HCT116 (cell line): ENCODE results near the gene FAM83B. TPM values are rescaled to one million over a fixed set of nuclear protein-coding genes. Genes with fewer than 3 reads are reported as not detected.
A peak's percentile ranks its signal among the peaks of the same experiment; 100 is the strongest.

Experiments
- ATAC-seq: fragments of 200-7000 bp; cut with Tn5 transposase; 2 replicates; pipeline ENCODE4 v1.9.1; 2020; ENCODE audit warnings: mild to moderate bottlenecking, moderate library complexity
- BruUV-seq: library from RNA; stranded (reverse); fragments of 400-500 nt; replicated peaks from 2 replicates; lab custom pipeline; 2021; lab: Mats Ljungman, UMichigan
- CTCF ChIA-PET: fragments of 300-600 bp; sonication (Branson Sonifier 250); formaldehyde crosslinking; loops from one replicate; lab custom pipeline; 2021; ENCODE audit warnings: antibody characterized with exemption; lab: Charles Lee
- POLR2A ChIA-PET: fragments of 300-600, 350-600 bp; sonication (Branson Sonifier 250); formaldehyde crosslinking; loops from one replicate; lab custom pipeline; 2021; ENCODE audit warnings: antibody characterized with exemption; lab: Charles Lee
- RAD21 ChIA-PET, 2 experiments: fragments of 300-600 bp; sonication (Branson Sonifier 250); formaldehyde crosslinking; loops; one replicate each; lab custom pipeline; 2023; ENCODE audit warnings: low total read pairs in 2 of 2; ENCODE audit not compliant: uncharacterized antibody in 2 of 2, unreplicated experiment in 2 of 2, low non-redundant PET in 1 of 2; lab: Charles Lee
- DNase-seq: peaks from one replicate; pipeline ENCODE4 v3.0.0-alpha.2; 2010; ENCODE audit warnings: low read depth, low spot score
- H2AFZ ChIP-seq: fragments of 200-600 bp; shearing (Covaris generic), sonication (generic); 2 replicates; pipeline ENCODE4 v1.6.1; 2017; ENCODE audit warnings: low read depth, mixed run types, mixed read lengths, antibody characterized with exemption, low read length; ENCODE audit not compliant: poor library complexity, severe bottlenecking
- H3K27ac ChIP-seq: 2 replicates; pipeline ENCODE4 v1.5.1; 2012; ENCODE audit warnings: low read depth, low read length
- H3K27me3 ChIP-seq: fragments of 200-600 bp; sonication (generic); 2 replicates; pipeline ENCODE4 v1.6.1; 2016; ENCODE audit warnings: mixed run types, low read length, mixed read lengths; ENCODE audit not compliant: insufficient read depth
- H3K36me3 ChIP-seq, 2 experiments: fragments of 200-500 bp in 1 of 2; fragments of 200-600 bp in 1 of 2; sonication (Bioruptor generic) in 1 of 2; sonication (generic) in 1 of 2; 2 replicates each; pipeline versions ENCODE4 v1.5.1 to v1.6.1; 2014 to 2016; ENCODE audit warnings: low read length in 2 of 2, inconsistent platforms in 1 of 2, mixed read lengths in 1 of 2, mixed run types in 1 of 2; ENCODE audit not compliant: insufficient read depth in 2 of 2, control insufficient read depth in 1 of 2
- H3K4me1 ChIP-seq, 2 experiments: fragments of 200-600 bp in 1 of 2; sonication (generic) in 1 of 2; 2 replicates each; pipeline versions ENCODE4 v1.5.1 to v1.6.1; 2012 to 2017; ENCODE audit warnings: low read length in 2 of 2, inconsistent platforms in 1 of 2, mild to moderate bottlenecking in 1 of 2, mixed read lengths in 1 of 2, mixed run types in 1 of 2, moderate library complexity in 1 of 2; ENCODE audit not compliant: insufficient read depth in 2 of 2, control insufficient read depth in 1 of 2
- H3K4me2 ChIP-seq: fragments of 200-600 bp; sonication (generic); 2 replicates; pipeline ENCODE4 v1.6.1; 2017; ENCODE audit warnings: mixed run types, low read length, mixed read lengths
- H3K4me3 ChIP-seq, 2 experiments: fragments of 200-600 bp in 1 of 2; sonication (generic) in 1 of 2; replicated peaks in 1 of 2; 2 replicates each; pipeline ENCODE4 v1.5.1; 2011 to 2016; ENCODE audit warnings: low read length in 2 of 2, control low read depth in 1 of 2, low read depth in 1 of 2, mild to moderate bottlenecking in 1 of 2, mixed read lengths in 1 of 2, mixed run types in 1 of 2
- H3K79me2 ChIP-seq: fragments of 200-600 bp; sonication (generic); 2 replicates; pipeline ENCODE4 v1.6.1; 2017; ENCODE audit warnings: mild to moderate bottlenecking, mixed run types, low read length, moderate library complexity, mixed read lengths; ENCODE audit not compliant: insufficient read depth
- H3K9ac ChIP-seq: fragments of 200-600 bp; sonication (generic); 2 replicates; pipeline ENCODE4 v1.6.1; 2016; ENCODE audit warnings: low read length, mixed read lengths
- H3K9me2 ChIP-seq: fragments of 200-600 bp; sonication (generic), shearing (Covaris generic); 2 replicates; pipeline ENCODE4 v1.6.1; 2017; ENCODE audit warnings: mixed run types, mild to moderate bottlenecking, moderate library complexity; ENCODE audit not compliant: insufficient read depth
- H3K9me3 ChIP-seq, 2 experiments: fragments of 200-500 bp in 1 of 2; fragments of 200-600 bp in 1 of 2; sonication (Bioruptor generic) in 1 of 2; sonication (generic) in 1 of 2; 2 replicates each; pipeline ENCODE4 v1.6.1; 2014 to 2017; ENCODE audit warnings: low read length in 2 of 2, mixed read lengths in 2 of 2, inconsistent platforms in 1 of 2, low read depth in 1 of 2, mild to moderate bottlenecking in 1 of 2, mixed run types in 1 of 2, moderate library complexity in 1 of 2; ENCODE audit not compliant: control insufficient read depth in 1 of 2, insufficient read depth in 1 of 2
- H4K20me1 ChIP-seq: fragments of 200-600 bp; sonication (generic), shearing (Covaris generic); 2 replicates; pipeline ENCODE4 v1.6.1; 2017; ENCODE audit warnings: mixed run types, mild to moderate bottlenecking, moderate library complexity; ENCODE audit not compliant: insufficient read depth
- EGR1 ChIP-seq: IDR thresholded peaks from 2 replicates; pipeline ENCODE4 v1.6.1; 2012; ENCODE audit warnings: low read depth
- FOSL1 ChIP-seq: IDR thresholded peaks from 2 replicates; pipeline ENCODE4 v1.6.1; 2012; ENCODE audit warnings: low read depth
- JUND ChIP-seq: IDR thresholded peaks from 2 replicates; pipeline ENCODE4 v1.6.1; 2012
- RAD21 ChIP-seq: IDR thresholded peaks from 2 replicates; pipeline ENCODE4 v1.6.1; 2012; ENCODE audit warnings: low read depth, mild to moderate bottlenecking
- SIN3A ChIP-seq: IDR thresholded peaks from 2 replicates; pipeline ENCODE4 v1.6.1; 2012; ENCODE audit warnings: low read depth
- SP1 ChIP-seq: IDR thresholded peaks from 2 replicates; pipeline ENCODE4 v1.6.1; 2012; ENCODE audit warnings: low read depth
- ZFX ChIP-seq: fragments of 450-650 bp; IDR thresholded peaks from 2 replicates; pipeline ENCODE4 v1.6.1; 2017
- intact Hi-C: fragments of 100-400 bp; cut with micrococcal nuclease; formaldehyde crosslinking; loops from 2 replicates; pipeline ENCODE4 v1.10.0; 2022
- total RNA-seq: library from RNA; stranded (reverse); gene quantifications from one replicate; pipeline ENCODE4 v1.2.1, GENCODE V29; 2021; ENCODE audit not compliant: unreplicated experiment
- TF ChIP-seq, protein P1 (sequence below): IDR thresholded peaks from 2 replicates; pipeline ENCODE4 v1.6.1; 2011; ENCODE audit warnings: mild to moderate bottlenecking, low read length, moderate library complexity; ENCODE audit not compliant: insufficient replicate concordance; ENCODE audit errors: extremely low read depth

Gene FAM83B
- total RNA-seq, 1 experiment from 2014 or later: 16.9 TPM

- peak overlapping the region; percentile 39 for H3K9ac ChIP-seq
- H3K4me2 ChIP-seq: peak overlapping the region; percentile 66; the same call in 1 of the 2 replicates
- H3K9me2 ChIP-seq: no peaks in the 10 kb centered on the region
- ATAC-seq (no peak), DNase-seq (no peak)
- CTCF ChIA-PET: interaction anchor here (1.2 to 1.4 kb wide), 2 partner anchors 156 to 196 kb away, joined by 3 read pairs; no protein-coding TSS in a partner anchor
- no peak for TF ChIP-seq SP1
- TF ChIP-seq SIN3A: no peak
- TF ChIP-seq FOSL1: no peak
- TF ChIP-seq JUND: no peak
- TF ChIP-seq, protein P1, sequence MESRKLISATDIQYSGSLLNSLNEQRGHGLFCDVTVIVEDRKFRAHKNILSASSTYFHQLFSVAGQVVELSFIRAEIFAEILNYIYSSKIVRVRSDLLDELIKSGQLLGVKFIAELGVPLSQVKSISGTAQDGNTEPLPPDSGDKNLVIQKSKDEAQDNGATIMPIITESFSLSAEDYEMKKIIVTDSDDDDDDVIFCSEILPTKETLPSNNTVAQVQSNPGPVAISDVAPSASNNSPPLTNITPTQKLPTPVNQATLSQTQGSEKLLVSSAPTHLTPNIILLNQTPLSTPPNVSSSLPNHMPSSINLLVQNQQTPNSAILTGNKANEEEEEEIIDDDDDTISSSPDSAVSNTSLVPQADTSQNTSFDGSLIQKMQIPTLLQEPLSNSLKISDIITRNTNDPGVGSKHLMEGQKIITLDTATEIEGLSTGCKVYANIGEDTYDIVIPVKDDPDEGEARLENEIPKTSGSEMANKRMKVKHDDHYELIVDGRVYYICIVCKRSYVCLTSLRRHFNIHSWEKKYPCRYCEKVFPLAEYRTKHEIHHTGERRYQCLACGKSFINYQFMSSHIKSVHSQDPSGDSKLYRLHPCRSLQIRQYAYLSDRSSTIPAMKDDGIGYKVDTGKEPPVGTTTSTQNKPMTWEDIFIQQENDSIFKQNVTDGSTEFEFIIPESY: no peak
- no peak for TF ChIP-seq RAD21
- no peak for TF ChIP-seq EGR1
- no peak for TF ChIP-seq ZFX
- H3K27ac ChIP-seq: peak overlapping the region; percentile 69; the same call in 1 of the 2 replicates
- POLR2A ChIA-PET: interaction anchor here (0.7 kb wide), 1 partner anchor 901 kb away, joined by 3 read pairs; no protein-coding TSS in a partner anchor
- intact Hi-C loops: loop anchor here (10.0 kb wide), 2 partner anchors 69 to 571 kb away; no protein-coding TSS in a partner anchor
- H3K79me2 ChIP-seq: peaks cover 6% of the 10 kb centered on the region; the same call in 1 of the 2 replicates
- H3K36me3 ChIP-seq: 0 out of 4 replicates have a peak, but pooled peaks cover 0 to 2% of the 10 kb centered on the region in 2 experiments
- no peak overlapping the region for H2AFZ ChIP-seq
- H3K9me3 ChIP-seq: no peaks in the 10 kb centered on the region
- H3K4me1 ChIP-seq: peaks cover 37 to 69% of the 10 kb centered on the region in 2 experiments
- RAD21 ChIA-PET: no interaction called here
- no peaks in the 10 kb centered on the region for H4K20me1 ChIP-seq
- H3K27me3 ChIP-seq: no peaks in the 10 kb centered on the region
- BruUV-seq: no TSS peak
- no peak overlapping the region for H3K4me3 ChIP-seq
Observed at GRCh38 chr6:54873599-54873998, 27.0 kb downstream of the FAM83B start.
